WTC11 (cell line): ENCODE results near the gene ALKBH1.

ENCODE experiments used
- MLX ChIP-seq: sonication (generic); formaldehyde crosslinking; IDR thresholded peaks from 2 replicates; pipeline ENCODE4 v1.8.1; 2023; ENCODE audit warnings: mild to moderate bottlenecking, missing genetic modification reagents, moderate library complexity
- NFATC4 ChIP-seq: fragments of 250-450 bp; sonication (Bioruptor Pico); IDR thresholded peaks from 2 replicates; pipeline ENCODE4 v1.9.0; 2021; ENCODE audit warnings: mild to moderate bottlenecking
- TCF7 ChIP-seq: sonication (generic); formaldehyde crosslinking; IDR thresholded peaks from 2 replicates; pipeline ENCODE4 v1.8.0; 2022; ENCODE audit warnings: mild to moderate bottlenecking, low read depth, missing genetic modification reagents, moderate library complexity
- TF ChIP-seq, protein P1 (sequence below): fragments of 200-600 bp; IDR thresholded peaks from 2 replicates; pipeline ENCODE4 v1.8.0; 2022; ENCODE audit warnings: antibody characterized with exemption

GRCh38 chr14:77674931-77675330 is 32.9 kb downstream of the ALKBH1 start:
- TF ChIP-seq TCF7 (CRISPR knock-in tag) (no peak), MLX (no peak), NFATC4 (CRISPR knock-in tag) (no peak)
- TF ChIP-seq, protein P1, sequence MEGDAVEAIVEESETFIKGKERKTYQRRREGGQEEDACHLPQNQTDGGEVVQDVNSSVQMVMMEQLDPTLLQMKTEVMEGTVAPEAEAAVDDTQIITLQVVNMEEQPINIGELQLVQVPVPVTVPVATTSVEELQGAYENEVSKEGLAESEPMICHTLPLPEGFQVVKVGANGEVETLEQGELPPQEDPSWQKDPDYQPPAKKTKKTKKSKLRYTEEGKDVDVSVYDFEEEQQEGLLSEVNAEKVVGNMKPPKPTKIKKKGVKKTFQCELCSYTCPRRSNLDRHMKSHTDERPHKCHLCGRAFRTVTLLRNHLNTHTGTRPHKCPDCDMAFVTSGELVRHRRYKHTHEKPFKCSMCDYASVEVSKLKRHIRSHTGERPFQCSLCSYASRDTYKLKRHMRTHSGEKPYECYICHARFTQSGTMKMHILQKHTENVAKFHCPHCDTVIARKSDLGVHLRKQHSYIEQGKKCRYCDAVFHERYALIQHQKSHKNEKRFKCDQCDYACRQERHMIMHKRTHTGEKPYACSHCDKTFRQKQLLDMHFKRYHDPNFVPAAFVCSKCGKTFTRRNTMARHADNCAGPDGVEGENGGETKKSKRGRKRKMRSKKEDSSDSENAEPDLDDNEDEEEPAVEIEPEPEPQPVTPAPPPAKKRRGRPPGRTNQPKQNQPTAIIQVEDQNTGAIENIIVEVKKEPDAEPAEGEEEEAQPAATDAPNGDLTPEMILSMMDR = no peak
